Inferior parietal cortex (tissue), 1 donor: Measurements from ENCODE around the gene CABP5.

Experiments
- DNase-seq: peaks from one replicate; pipeline ENCODE4 v3.0.0-alpha.2; 2016; ENCODE audit errors: extremely low spot score

Gene CABP5

DNA sequence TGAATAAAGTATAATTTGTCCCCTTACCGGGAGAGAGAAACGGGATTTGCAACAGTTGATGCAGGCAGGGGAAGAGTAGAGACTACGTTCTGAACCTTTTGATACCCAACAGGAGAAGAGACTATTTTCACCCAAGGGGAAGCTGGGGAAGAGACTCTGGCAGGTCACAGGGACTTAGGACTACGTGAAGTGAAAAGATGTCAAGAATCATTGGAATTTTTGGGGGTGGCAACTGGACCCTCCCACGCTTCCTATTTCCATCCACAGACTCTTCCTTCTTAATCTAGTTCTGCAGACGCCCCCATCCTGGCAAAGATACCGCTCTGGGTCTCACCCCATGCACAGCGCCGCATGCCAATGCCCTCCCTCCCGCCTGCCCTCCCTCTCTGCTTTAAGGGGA is 13.8 kb downstream of the CABP5 start:
- no peak for DNase-seq

DNA sequence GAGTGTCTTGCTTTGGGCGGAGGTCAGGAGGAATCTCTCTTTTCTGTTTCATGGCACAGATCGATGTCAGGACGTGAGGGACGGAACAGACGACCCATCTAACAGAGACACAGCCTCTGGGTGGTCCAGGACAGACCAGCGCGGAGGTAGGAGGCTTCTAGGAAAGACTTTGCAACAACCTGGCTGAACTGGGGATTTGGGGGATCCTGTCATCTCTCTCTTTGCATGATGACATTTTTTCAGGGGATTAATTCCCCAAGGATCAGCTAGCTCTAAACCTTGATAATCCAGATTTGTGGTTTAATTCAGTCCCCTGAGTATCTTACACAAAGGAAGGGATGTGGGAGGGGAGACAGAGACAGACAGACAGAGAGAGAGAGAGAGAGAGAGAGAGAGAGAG is 14.4 kb downstream of the CABP5 start:
- DNase-seq = no peak

DNA sequence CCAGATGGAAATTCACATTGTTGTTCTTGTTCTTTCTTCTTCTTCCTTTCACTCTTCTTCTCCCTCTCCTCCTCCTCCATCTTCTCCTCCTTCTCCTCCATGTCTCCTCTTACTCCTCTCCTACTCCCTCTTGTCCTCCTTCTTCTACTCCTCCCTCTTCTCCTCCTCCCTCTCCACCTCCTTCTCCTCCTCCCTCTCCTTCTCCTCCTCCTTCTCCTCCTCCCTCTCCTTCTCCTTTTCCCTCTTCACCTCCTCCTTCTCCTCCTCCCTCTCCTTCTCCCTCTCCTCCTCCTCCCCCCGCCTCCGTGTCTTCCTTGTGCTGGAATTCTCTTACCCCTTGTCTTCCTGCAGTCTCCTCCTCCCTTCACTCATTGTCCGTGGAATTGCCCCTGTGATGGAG is 18.4 kb downstream of the CABP5 start:
- no peak for DNase-seq

DNA sequence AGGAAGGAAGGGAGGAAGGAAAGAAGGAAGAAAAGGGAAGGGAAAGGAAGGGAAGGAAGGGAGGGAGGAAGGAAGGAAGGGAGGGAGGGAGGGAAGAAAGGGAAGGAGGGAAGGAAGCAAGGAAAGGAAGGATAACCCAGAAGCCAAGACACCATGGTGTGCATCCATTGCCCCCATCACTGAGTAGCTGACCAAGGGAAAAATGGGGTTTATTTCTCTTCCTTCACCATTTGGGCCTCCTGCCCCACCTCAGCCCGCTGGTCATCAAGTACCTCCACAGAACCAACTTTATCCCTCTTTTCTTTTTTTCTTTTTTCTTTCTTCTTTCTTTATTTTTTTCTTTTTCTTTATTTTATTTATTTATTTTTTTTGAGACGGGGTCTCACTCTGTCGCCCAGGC is 20.4 kb downstream of the CABP5 start:
- no peak for DNase-seq

DNA sequence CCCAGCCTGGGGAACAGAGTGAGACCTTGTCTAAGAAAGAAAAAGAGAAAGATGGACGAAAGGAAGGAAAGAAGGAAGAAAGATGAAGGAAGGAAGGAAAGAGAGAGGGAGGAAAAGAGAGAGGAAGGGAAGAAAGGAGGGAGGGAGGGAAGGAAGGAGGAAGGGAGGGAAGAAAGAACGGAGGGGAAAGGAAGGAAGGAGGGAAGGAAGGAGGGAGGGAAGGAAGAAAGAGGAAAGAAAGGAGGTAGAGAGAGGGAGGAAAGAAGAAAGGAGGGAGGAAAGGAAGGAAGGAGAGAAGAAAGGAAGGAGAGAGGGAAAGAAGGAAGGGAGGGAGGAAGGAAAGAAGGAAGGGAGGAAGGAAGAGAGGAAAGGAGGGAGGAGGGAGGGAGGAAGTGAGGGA is 20.9 kb downstream of the CABP5 start:
- no peak for DNase-seq

DNA sequence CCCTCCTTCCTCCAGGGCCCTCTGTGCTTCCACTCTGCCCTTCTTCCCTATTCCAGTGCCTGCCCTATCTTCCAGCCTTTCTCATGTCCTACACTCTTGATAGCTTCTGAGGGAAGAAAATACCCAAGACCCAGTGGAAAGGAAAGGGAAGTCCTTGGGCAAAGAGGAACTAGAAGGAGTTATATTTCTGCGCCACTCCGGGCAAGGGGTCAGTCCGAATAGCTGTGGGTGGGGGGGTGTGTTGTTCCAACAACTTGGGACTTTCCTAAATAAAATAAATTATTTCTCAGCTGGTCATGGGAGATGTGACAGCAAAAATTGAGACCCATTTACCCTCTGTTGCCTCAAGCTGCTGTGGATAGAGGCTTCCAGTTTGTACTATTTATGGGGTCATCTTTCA is 23.2 kb downstream of the CABP5 start:
- DNase-seq = no peak

DNA sequence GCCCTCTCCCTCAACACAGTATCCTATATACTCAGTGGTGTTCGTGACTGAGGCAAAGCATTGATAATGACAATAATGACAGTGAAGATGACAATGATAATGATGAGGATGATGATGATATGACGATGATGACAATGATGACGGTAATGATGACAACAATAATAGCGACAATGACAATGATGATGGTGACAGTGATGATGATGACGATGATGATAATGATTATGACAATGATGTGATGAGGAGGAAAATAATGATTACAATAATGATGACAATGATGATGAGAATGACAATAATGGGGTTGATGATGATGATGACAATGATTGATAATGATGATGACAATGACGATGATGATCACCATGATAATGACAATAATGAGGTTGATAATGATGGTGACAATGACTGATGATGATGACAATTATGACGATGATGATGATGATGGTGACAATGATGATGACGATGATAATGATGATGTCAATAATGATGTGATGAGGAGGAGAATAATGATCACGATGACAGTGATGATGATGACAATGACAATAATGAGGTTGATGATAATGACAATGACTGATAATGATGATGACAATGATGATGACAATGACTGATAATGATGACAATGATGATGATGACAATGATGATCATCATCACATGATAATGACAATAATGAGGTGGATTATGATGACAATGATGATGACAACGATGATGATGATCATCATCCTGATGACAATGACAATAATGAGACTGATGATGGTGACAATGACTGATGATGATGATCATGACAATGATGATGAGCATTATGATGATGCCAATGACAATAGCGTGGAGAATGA is 32.7 kb downstream of the CABP5 start:
- no peak for DNase-seq

DNA sequence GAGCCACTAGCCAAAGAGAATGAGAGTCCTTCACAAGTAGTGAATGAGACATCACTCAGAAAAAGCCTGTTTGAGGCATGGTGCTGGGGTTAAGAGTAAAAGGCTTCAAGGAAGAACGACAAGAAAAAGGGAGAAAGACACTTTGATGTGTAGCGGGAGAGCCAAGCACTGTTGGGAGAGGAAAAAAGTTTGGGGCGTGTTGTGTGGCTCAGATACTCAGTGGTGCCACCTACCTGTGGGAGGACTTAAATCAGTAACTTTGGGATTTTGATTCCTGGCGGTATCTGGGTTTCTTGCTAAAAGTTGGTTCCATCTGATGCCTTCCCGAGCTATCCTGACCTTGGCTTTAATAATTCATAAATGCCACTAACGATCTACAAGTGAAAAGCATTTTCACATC is 37.1 kb downstream of the CABP5 start:
- DNase-seq = no peak

DNA sequence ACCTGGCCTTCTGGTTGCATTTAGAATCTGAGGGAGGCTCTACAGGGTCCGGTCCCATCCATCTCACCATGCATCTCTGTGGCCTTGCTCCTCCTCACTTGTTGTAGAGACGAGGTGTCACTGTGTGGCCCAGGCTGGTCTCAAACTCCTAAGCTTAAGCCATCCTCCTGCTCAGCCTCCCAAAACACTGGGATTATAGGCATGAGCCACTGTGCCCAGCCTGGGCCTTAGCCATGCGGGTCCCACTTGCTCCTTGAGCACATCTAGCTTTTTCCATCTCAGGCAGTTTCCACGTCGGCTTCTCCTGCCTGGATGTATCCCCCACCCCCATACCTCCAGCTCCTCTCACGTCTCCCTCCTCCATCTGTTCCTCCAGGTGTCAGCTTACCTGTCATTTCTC is 39.6 kb downstream of the CABP5 start:
- DNase-seq = no peak

DNA sequence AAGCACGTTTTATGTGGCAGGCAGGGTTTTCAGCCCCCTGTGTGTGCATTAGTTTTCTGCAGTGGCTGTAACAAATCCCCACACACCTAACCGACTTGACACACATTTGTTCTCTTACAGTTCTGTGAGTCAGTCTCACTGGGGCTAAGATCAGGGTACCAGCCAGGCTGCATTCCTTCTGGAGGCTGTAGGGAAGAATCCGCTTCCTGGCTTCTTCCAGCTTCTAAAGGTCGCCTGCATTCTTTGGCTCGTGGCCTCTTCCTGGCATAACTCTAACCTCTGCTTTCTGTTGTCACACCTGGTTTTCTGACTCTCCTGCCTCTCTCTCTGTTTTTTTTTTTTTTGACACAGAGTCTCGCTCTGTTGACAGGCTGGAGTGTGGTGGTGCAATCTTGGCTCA is 43.0 kb downstream of the CABP5 start:
- DNase-seq = no peak

DNA sequence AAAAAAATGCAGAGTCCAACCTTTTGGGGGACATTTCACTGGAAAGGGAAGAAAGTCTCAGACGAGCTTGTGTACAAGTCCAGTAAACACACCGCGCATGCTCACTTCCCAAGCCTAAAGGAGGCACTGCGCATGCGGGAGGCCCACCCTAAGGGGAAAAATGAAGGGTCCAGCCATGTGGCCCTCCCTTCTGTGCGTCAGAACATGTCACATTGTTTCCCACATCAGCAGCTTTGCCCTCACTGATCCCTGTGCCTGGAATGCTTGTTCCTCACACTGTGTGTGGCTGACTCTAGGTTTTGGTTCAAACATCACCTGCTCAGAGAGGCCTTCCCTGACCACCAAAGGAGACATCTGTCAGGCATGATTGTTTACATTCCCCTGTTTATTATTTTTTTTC is 45.1 kb downstream of the CABP5 start:
- no peak for DNase-seq

DNA sequence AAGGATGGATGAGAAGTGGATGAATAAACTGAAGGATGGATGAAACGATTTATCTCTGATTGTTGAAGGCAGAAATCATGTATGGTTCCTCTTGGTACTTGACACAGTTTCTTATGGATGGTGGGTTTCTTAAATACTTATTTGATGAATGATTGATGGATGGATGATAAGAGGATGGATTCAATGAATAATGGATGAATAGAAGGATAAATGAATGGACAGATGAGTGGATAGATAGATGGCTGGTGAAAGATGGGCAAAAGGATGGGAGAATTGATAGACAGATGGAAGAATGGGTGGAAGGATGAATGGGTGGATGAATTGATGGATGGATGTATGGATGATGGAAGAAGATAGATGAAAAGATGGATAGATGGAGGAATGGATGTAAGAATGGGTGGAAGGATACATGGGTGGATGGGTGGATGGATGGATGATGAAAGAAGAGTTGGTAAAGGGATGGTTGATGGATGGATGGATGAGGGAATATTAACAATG is 47.6 kb downstream of the CABP5 start:
- DNase-seq = no peak

DNA sequence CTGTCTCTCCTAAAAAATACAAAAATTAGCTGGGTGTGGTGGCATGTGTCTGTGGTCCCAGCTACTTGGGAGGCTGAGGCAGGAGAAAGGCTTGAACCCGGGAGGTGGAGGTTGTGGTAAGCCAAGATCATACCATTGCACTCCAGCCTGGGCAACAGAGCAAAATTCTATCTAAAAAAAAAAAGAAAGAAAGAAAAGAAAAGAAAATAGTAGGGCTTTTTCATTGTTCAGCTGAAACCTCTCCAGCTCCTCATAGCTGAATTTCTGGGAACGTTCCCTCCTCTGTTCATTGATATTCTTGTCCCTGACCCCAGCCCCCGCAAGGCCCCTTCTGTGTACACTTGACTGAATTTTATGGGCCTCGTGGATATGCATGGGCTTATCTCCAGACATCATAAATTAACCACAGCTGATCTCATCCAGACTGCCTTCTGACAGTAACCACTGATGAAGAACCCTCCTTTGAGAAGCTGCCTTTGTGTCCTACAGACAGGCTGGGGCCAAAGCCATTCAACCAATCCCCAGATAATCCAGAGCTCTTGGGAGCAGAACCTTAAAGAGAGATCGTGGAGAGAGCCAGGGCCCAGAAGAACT is 49.6 kb downstream of the CABP5 start, which contains the start of gene ELSPBP1:
TSS of gene ELSPBP1 (plus strand) at position 424 of the 594 bp plus-strand sequence. CDS start 14,036 bp downstream, outside the sequence.
- DNase-seq = no peak

DNA sequence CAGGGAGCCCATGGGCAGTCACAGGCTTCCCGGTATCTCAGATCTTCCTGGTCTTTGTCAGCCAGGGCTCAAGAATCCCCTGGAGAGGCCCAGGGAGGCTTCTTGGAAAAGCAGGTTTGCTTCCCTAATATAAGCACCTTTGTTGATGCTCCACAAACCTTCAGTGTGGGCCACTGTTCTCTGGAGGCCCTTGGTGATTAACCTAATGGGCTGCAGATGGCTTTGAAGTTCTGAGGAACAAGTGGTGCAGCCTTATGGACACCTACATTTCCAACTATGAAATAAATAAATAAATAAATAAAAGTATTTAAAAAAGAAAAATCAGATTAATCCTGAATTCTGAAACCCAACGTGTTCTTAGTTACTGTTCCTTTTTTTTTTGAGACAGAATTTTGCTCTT is 51.8 kb downstream of the CABP5 start, which contains the start of gene BSPH1:
TSS of gene BSPH1 (minus strand) at position 101 of the 400 bp plus-strand sequence. CDS start at position 12, 89 bp downstream.
- no peak for DNase-seq

DNA sequence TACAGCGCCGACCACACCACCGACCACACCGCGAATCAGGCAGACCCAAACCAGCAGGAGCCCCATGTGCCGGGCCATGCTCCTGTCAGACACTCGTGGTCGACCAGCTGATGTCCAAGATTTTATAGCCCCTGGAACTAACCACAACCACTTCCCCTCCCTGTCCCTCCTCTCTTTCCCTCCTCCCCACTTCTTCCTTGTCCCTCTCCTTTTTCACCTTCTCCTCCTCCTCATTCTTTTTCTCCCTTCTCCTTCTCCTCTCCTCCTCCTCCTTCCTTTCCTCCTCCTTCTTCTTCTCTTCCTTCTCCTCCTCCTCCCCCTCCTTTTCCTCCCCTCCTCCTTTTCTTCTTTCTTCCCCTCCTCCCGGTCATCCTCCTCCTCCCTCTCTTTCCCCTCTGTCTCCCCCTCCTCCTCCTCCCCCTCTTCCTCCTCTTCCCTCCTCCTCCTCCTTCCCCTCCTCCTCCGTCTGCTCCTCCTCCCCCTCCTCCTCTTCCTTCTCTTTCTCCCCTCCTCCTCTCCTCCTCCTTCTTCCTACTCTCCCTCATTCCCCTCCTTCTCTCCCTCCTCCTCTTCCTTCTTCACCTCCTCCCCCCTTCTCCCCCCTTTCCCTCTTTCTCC is 52.6 kb downstream of the CABP5 start:
- no peak for DNase-seq
